ENCODE results near the gene WDR38.

DNA sequence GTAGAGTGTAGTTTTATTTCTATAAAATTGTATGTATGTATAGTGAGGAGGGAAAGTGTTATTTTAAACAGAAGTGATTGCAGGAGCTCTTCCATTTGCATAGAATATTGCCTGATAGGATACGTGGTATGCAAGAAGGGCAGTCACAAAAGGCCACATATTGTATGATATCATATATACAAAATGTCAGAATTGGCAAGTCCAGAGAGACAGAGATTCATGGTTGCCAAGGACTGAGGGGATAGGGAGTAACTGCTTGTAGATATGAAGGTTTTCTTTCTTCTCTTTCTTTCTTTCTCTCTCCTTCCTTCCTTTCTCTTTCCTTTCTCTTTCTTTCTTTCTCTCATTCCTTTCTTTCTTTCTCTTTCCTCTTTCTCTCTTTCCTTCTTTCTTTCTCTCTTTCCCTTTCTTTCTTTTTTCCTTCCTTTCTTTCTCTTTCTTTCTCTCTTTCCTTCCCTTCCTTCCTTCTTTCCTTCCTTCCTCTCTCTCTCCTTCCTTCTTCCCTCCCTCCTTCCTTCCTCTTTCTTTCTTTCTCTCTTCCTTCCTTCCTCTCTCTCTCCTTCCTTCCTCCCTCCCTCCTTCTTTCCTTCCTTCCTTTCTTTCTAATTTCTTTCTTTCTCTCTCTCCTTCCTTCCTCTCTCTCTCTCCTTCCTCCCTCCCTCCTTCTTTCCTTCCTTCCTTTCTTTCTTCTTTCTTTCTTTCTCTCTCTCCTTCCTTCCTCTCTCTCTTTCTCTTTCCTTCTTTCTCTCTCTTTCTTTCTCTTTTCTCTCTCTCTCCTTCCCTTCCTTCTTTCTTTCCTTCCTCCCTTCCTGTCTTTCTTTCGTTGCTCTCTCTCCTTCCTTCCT is 24.5 kb upstream of the WDR38 start:
- TF ChIP-seq, protein P1, sequence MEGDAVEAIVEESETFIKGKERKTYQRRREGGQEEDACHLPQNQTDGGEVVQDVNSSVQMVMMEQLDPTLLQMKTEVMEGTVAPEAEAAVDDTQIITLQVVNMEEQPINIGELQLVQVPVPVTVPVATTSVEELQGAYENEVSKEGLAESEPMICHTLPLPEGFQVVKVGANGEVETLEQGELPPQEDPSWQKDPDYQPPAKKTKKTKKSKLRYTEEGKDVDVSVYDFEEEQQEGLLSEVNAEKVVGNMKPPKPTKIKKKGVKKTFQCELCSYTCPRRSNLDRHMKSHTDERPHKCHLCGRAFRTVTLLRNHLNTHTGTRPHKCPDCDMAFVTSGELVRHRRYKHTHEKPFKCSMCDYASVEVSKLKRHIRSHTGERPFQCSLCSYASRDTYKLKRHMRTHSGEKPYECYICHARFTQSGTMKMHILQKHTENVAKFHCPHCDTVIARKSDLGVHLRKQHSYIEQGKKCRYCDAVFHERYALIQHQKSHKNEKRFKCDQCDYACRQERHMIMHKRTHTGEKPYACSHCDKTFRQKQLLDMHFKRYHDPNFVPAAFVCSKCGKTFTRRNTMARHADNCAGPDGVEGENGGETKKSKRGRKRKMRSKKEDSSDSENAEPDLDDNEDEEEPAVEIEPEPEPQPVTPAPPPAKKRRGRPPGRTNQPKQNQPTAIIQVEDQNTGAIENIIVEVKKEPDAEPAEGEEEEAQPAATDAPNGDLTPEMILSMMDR (IDR thresholded peaks at IDR 0.05), result no peak
- no peak for TF ChIP-seq POLR2A (IDR thresholded peaks at IDR 0.05)

Measured in thyroid gland (tissue), 4 donors.